T follicular helper cell (primary cell): Measurements from ENCODE around the gene IER5.
"Not testable (repeated sequence)": the region's sequence is repeated elsewhere in the genome, so short reads cannot be mapped to it uniquely, and the experiment has no call there.

Experiments used
- DNase-seq: peaks from one replicate; pipeline ENCODE4 v3.0.0-alpha.2; 2020; ENCODE audit warnings: low read depth

IER5 gene

DNA sequence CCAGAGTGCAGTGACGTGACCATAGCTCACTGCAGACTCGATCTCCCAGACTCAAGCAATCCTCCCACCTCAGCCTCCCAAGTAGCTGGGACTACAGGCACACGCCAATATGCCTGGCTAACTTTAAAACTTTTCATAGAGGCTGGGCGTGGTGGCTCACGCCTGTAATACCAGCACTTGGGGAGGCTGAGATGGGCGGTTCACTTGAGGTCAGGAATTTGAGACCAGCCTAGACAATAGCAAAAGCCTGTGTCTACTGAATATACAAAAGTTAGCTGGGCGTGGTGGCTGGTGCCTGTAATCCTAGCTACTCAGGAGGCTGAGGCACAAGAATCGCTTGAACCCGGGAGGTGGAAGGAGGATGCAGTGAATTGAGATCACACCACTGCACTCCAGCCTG, 27.5 kb downstream of the IER5 start:
- not testable (repeated sequence) for DNase-seq

DNA sequence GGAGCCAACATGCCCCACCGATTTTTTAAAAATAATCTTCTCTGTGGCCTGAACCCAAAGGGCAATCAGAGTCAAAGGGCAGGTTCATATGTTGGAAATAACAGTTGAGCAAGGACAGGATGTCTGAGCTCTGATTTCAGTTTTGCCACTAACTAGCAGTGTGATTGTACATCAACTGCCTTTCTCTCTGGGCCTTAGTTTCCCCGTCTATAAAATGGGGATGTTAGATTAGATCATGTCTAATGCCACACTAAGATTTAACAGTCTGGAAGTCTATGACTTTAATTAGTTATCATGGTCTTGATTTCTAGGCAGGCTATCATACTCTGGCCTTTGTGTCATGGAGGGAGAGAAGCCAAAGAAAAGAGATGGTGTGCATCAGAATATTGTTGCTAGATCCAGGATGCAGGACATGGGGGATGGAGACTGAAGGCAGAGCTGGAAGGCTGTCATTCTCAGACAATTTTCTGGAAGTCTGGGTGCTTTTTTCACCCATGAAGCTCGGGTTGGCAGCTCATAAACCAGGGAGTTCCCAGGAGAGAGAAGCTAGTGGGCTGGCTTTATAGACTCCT, 28.4 kb downstream of the IER5 start:
- no peak for DNase-seq

DNA sequence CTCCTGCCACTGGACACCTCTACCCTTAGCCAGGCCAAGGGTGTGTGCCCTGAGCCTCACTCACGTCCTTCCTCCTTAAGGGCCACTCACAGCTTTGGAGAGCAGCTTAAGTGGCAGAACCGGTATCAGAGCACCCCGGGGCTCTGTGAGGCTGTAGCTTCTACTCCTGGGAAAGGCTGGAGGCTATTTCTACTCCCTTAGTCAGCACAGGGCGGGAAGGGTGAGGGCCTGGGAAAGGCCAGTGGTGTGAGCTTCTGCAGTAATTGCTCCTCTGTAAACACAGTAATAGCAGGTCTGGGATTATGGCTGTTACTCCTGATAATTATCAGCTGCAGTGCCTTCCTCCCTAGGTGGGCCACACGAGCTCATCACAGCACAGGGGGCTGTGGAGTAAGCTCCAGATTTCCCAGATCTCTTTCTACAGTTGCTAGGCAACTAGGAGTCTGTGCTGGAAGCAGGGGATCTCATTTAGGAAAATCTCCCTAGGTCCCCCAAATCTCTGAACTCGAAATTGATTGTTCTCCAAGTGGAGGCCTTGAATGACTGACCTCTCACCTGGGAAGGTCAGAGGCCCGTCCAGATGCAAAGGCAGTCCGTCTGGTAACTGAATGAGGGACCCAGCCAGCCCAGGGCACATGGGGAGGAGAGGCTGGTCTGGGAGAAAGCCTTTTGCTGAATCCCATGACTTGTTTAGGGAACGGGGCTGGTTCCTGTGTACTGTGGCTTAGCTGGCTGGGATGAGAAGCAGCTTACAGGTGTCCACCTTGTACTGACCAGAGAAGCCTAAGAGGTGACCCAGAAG, 29.3 kb downstream of the IER5 start:
- no peak for DNase-seq

DNA sequence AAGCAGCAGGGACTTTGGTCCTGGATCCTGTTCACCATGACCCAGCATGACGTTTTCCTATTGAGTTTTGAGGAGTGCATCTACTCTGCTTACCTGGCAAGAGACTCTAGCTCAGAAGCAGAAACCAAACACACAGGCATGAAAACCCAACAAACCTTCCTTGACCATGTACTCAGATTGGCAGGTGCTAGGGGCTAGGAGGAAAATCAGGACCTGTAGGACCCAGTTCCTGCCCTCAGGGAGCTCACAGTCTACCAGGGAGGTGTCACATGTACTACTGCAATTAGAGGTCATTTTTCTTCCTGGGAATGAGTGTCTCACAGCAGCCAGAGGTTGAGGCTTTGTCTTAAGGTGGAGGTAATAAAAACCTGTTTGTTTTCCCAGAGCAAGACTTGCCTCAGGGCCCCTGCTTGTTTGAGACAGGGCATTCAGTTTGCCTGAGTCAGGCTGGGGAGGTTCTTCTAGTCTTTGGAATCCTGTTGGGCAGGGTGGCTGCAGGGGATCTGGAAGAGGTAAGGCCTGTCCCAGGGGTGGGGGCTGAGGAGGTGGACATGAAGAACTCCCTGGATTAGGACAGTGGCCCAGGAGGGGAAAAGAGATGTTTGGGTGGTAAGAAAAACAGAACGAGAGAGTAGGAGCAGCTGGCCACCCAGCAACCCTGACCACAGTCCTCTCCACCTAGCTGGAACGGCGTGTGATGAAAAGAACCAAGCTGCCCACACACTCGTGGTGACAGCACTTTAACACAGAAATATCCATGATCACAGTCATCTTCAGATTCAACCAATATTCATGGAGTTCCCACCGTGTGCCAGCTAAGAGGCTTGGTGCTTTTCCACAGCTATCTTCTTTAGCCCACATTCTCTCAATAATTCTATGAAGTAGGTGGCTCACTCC, 30.8 kb downstream of the IER5 start:
- DNase-seq, result no peak

GRCh38 chr1:181120924-181121323, 32.4 kb downstream of the IER5 start:
- DNase-seq, result no peak

DNA sequence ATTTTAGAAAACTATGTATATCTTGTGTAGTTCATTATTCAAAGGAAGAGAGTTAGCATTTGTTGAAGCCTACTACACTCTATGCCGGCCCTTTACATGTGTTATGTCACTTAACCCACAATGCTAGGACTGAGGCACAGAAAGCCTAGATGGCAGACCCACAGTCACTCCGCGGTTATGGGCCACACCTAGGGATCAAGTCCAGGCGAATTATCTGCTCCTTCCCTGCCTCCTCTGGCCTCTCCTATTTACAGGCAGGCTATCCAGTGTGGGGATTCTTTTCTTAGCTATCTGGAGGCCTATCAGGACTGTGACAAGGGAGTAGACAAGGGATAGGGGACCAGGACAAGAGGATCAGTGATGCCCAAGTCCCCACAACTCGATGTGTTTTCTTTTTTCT, 33.0 kb downstream of the IER5 start:
- DNase-seq, result no peak

GRCh38 chr1:181122222-181122621, 33.7 kb downstream of the IER5 start:
- no peak for DNase-seq

GRCh38 chr1:181123173-181123572, 34.7 kb downstream of the IER5 start:
- DNase-seq, result no peak

DNA sequence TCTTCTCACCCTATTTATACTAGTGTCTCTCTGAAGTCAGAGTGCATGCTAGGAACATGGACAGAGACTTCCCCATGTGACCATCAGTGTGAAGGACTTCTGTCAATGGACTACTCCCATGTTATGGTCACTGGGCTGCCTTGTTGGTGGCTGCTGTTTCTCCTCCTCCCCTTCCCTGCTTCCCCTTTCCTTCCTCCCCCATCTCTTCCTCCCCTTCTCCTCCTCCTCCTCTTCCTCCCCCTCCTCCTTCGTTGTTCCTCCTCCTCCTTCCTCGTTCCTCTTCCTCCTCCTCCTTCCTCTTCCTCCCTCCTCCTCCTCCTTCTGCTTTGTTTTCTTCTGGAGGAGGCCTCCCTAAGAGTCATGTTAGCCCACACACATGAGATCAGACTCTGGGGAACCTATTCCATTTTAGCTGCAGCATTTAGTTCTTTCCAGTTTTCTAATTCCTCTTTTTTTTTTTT, 35.8 kb downstream of the IER5 start:
- no peak for DNase-seq

DNA sequence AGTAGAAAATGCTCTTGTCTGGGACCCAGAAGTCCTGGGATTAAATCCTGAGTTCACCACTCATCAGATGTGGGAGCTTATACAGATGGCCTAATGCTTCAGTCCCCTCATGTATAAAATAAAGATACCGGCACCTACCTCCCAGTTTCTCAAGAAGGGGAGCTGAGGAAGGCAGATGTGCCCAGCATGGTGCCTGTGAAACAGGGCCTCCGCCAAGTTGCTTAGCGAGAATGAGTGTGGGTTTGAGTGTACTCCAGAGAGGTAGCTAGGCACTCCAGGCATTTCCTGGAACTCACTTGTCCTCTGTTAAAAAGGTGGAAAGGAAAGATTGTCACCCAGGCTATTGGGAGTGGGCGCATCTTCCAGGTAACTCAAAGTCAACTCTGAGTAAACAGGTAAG, 37.8 kb downstream of the IER5 start:
- no peak for DNase-seq

GRCh38 chr1:181126871-181127587, 38.5 kb downstream of the IER5 start:
- no peak for DNase-seq

DNA sequence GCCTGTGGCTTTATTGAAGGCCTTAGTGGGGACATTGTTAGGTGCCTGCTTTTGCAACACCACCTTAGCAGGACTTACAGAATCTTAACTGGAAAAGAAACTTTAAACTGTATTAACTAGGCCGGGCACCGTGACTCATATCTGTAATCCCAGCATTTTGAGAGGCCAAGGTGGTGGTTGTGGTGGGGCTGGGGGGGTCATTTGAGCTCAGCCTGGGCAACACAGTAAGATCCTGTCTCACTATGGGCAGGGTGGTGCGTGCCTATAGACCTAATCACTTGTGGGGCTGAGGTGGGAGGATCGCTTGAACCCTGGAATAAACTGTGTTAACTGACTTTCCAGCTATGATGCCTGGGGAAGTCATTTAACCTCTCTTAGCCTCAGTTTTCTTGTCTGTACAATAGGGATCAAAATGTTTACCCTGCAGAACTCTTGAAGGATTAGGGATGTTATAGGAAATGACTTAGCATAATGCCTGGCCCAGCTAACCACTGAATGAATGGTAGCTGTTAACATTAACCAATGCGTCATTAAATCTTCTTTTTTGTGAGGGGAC, 39.5 kb downstream of the IER5 start:
- no peak for DNase-seq

DNA sequence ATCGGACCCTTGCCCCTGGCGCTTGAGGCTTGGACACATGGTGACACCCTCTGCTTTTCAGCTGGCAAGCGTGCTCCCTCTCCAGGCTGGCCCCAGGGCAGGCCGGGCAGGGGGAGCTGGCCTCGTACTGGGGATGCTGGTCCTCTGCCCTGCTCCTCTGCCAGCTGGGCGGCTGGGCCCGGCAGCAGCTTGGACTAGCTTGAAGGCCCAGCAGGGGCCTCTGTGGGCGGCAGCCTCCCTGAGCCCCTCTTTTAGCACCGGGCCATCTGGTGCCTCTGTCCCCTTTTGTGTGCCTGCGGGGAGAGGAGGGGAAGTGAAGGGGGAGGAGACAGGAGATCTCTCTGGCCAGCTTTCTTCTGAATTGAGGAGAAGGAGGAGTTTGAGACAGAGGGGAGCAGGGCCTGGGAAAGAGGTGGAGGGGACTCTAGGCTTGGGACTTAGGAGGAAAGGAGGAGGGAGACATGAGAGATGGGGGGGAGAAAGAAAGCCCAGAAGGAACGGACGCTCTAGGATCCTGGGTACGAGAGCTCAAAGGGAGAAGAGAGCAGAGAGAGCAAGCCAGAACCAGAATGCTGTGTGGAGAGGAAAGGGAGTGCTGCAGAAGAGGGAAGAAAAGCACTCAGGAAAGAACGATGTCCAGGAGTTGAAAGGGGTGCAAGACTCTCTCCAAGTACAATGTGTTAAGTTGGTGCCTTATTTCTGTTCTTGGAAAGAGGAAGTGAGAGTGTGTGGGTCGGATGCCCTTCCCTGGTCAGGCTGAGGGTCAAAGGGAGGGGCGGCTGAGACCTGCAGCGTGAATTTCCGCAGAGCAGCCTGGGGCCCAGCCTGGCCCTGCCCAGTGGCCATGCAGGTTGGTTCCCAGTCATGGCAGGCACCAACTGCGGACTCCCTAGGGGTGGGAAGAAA, 40.3 kb downstream of the IER5 start:
- no peak for DNase-seq

DNA sequence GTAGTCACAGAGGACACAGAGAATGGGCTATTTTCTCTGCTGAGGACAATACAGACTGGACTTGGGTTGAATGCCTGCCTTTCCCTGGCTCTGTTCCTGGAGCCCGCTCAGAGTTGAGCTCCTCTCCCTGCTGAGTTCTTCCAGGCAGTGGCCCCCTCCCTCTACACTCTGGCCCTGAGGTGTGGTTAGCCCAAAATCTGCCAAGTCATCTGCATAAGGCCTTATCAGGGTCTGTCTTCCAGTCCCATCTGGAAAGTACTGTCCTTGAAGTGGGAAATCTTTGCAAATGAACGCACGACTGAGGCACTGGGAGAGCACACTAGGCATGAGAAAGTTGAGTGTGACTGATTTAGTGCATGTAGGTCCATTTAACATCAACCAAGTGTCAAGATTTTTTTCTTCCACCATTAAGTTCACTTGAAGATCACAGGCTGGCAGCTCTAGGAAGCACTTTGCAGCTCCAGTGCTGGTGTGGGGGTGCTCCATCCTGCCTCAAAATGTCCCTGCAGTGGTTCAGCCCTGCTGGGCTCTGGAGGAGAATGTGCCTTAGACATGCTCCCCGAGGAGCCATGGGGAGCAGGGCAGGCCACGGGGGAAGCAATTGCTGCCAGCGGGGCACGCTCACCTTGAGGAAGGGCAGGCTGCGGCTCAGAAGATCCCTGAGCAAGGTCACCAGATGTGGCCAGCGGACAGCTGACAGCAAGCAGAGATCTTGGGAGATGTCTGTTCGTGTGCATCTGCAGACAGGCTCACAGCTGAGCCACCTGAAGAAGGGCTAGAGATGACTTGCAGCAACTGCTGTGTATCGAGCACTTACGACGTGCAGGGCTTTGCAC, 41.5 kb downstream of the IER5 start:
- DNase-seq, result no peak

- no peak for DNase-seq
Measured at GRCh38 chr1:181131255-181131941, 42.9 kb downstream of the IER5 start.

DNA sequence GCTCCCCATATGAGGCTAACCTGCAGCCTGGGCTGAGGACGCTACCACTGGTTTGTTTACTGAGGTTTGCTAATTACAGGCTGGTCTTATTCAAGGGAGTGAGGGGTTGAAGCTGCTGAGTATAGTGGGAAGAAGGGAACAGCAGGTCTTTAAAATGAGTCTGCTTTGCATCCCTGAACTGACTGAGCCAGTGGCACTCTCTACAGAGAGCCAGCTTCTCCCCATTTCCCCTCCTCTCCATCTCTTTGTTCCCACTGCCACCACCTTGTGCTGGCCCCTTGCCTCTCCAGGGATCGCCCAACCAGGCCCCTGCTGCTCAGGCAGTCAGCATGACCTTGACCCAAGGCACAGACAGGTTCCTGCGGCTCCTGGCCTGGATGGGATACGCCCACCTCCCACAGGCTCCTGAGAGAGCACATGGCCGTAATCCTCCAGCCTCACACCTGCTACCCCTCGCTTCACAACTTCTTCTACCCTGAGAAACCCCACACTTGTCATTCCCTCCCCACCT, 45.0 kb downstream of the IER5 start:
- DNase-seq, result no peak

DNA sequence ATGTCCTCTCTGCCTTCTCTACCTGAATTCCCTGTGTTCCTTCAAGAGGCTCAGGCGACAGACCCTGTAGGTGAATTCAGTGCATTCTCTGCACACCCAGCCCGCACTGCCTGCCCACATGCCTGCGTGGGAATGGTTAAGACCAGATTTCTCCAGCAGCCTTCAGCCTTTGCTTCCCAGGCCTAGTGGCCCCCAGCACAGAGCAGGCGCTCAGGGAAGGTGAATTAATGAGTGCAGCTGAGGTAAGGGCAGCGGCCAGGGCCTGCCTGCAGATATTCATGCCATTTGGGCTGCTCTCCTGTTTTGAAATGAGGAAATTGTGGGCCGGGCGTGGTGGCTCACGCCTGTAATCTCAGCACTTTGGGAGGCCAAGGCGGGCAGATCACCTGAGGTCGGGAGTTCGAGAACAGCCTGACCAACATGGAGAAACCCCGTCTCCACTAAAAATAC, 45.5 kb downstream of the IER5 start:
- DNase-seq, result no peak

DNA sequence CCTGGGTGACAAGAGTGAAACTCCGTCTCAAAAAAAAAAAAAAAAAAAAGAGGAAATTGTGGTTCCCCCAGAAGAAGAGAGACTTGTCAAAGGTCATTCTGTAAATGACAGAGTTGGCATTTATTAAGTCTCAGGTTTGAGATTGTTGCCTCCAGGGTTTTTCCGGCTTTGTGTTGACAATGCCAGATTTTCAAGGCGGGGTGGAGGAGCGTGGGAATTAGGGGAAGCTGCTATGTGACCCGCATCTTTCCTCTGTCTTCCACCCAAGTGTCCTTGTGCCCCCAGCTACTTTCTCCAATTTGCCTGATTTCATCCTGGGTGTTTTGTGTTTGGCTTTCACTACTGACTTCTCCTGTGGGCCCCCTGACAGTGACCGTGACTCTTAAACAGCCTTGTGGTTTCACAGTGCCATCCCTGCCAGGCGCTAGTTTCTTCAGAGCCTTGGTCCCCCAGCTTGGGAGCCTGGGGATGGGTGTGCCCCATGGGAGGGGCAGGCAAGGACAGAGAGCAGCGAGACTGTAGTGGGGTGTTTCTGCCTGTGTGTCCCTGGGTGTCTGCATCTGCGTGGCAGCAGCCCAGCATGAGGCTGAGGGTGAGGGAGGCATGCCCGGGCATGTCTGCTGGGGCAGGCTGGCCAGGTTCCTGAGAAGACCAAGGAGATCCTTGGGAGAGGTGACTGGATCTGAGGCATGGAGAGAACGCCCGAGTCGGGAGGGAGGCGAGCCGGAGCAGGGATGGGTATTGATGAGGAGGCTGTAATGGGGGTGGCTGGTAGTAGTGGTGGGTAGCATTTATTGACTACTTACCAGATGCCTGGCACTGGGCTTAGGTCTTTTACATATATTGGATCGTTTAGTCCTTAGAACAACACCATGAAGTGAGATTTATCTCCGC, 46.3 kb downstream of the IER5 start:
- DNase-seq, result no peak
